MCF 10A (cell line): ENCODE measurements around the gene PTCD2. TPM values are rescaled to one million over a fixed set of nuclear protein-coding genes. Genes with fewer than 3 reads are reported as not detected.
A peak's percentile ranks its signal among the peaks of the same experiment; 100 is the strongest.

Source experiments
- BruUV-seq: library from RNA; stranded (reverse); fragments of 400-500 nt; replicated peaks from 2 replicates; lab custom pipeline; 2021; lab: Mats Ljungman, UMichigan
- CTCF ChIA-PET: fragments of 300-600 bp; sonication (Branson Sonifier 250); formaldehyde crosslinking; extraction: SDS; loops from one replicate; lab custom pipeline; 2021; ENCODE audit warnings: antibody characterized with exemption, inconsistent platforms; lab: Yijun Ruan, JAX
- POLR2A ChIA-PET: fragments of 300-600, 350-650 bp; sonication (Branson Sonifier 250); formaldehyde crosslinking; extraction: SDS; loops from one replicate; lab custom pipeline; 2020; ENCODE audit warnings: antibody characterized with exemption, inconsistent platforms; lab: Yijun Ruan, JAX
- DNase-seq: peaks from one replicate; pipeline ENCODE4 v3.0.0-alpha.2; 2018; ENCODE audit not compliant: unreplicated experiment
- H3K27ac Mint-ChIP-seq: one replicate; pipeline ENCODE4 v1.8.0; 2022; ENCODE audit warnings: mild to moderate bottlenecking, low read depth, mixed read lengths; ENCODE audit not compliant: unreplicated experiment
- H3K27me3 Mint-ChIP-seq: one replicate; pipeline ENCODE4 v1.8.0; 2022; ENCODE audit warnings: mixed read lengths; ENCODE audit not compliant: insufficient read depth, unreplicated experiment
- H3K36me3 Mint-ChIP-seq: one replicate; pipeline ENCODE4 v1.8.0; 2022; ENCODE audit warnings: mild to moderate bottlenecking, moderate library complexity, mixed read lengths; ENCODE audit not compliant: insufficient read depth, unreplicated experiment
- H3K4me1 Mint-ChIP-seq: one replicate; pipeline ENCODE4 v1.8.0; 2022; ENCODE audit warnings: mixed read lengths; ENCODE audit not compliant: insufficient read depth, unreplicated experiment
- H3K4me3 Mint-ChIP-seq: one replicate; pipeline ENCODE4 v1.8.0; 2022; ENCODE audit warnings: mild to moderate bottlenecking, moderate library complexity, mixed read lengths; ENCODE audit not compliant: unreplicated experiment
- H3K9me3 Mint-ChIP-seq: one replicate; pipeline ENCODE4 v1.8.0; 2022; ENCODE audit warnings: mixed read lengths; ENCODE audit not compliant: unreplicated experiment
- intact Hi-C: fragments of 100-400 bp; cut with micrococcal nuclease; formaldehyde crosslinking; loops from 2 replicates; pipeline ENCODE4 v1.14.1; 2022
- total RNA-seq: library from RNA; stranded (reverse); gene quantifications from 2 replicates; pipeline ENCODE4 v1.2.3, GENCODE V29; 2022
- TF ChIP-seq, protein P1 (sequence below): fragments of 200-600 bp; IDR thresholded peaks from one replicate; pipeline ENCODE4 v1.8.0; 2022; ENCODE audit warnings: antibody characterized with exemption, mild to moderate bottlenecking; ENCODE audit not compliant: unreplicated experiment

Gene PTCD2
- total RNA-seq, 1 experiment from 2014 or later: 20.3 TPM

DNA sequence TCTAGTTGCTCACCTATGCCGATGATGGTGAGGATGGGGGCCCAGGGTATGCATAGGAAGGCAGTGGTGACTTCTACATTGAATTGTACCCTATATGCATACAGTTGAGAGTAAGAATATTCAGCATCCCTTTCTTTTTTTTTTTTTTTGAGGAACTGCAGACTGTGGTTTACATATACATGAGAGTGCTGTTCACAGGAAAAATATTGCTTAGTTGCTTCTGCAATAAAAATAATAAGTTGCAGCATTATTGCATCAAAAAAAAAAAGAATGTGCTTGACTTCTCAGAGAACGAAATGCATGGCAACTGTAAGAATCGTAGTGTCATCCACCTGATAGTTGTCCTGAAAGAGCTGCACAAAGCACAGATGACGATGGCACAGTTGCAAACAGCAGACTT lies 52.8 kb downstream of the PTCD2 start:
- BruUV-seq: no TSS peak

DNA sequence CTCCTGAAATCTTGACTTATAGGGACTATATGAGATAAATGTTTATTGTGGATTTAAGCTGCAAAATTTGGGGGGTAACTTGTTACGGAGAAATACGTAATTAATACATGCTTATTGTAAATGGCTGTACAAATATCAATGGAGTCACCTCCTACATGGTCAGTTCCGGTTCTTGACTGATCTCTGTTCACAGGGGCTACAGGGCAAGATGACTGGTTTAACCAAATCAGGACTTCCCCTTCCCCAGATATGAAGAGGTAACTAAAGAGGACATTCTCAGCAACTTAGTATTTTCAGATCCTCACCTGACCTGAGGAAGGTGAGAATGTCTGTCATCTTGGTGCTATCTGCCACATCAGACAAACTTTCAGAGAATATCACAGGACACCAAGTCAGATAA lies 54.7 kb downstream of the PTCD2 start:
- no peak for DNase-seq
- TF ChIP-seq, protein P1, sequence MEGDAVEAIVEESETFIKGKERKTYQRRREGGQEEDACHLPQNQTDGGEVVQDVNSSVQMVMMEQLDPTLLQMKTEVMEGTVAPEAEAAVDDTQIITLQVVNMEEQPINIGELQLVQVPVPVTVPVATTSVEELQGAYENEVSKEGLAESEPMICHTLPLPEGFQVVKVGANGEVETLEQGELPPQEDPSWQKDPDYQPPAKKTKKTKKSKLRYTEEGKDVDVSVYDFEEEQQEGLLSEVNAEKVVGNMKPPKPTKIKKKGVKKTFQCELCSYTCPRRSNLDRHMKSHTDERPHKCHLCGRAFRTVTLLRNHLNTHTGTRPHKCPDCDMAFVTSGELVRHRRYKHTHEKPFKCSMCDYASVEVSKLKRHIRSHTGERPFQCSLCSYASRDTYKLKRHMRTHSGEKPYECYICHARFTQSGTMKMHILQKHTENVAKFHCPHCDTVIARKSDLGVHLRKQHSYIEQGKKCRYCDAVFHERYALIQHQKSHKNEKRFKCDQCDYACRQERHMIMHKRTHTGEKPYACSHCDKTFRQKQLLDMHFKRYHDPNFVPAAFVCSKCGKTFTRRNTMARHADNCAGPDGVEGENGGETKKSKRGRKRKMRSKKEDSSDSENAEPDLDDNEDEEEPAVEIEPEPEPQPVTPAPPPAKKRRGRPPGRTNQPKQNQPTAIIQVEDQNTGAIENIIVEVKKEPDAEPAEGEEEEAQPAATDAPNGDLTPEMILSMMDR: no peak
- Mint-ChIP-seq H3K4me1 (peaks cover 21% of the 10 kb centered on the region), H3K4me3 (no peak overlapping the region), H3K27me3 (no peaks in the 10 kb centered on the region), H3K9me3 (no peaks in the 10 kb centered on the region), H3K27ac (no peak overlapping the region), H3K36me3 (no peaks in the 10 kb centered on the region)
- BruUV-seq: no TSS peak
- intact Hi-C loops: no loop called here
- CTCF ChIA-PET: interaction anchor here (2.0 kb wide), 1 partner anchor 8 kb away, joined by 15 read pairs; no protein-coding TSS in a partner anchor
- POLR2A ChIA-PET: no interaction called here

More for the DNA sequence above, 52.8 kb downstream of the PTCD2 start:
- ChIA-PET CTCF (interaction anchor here (1.4 kb wide), 1 partner anchor 151 kb away, joined by 11 read pairs; no protein-coding TSS in a partner anchor), POLR2A (interaction anchor here (0.7 to 1.7 kb wide), 4 partner anchors 62 to 163 kb away, joined by 3 to 5 read pairs (median 4); no protein-coding TSS in a partner anchor)
- Mint-ChIP-seq H3K27ac (no peak overlapping the region), H3K4me1 (peaks cover 13% of the 10 kb centered on the region), H3K4me3 (no peak overlapping the region), H3K27me3 (no peaks in the 10 kb centered on the region), H3K9me3 (no peaks in the 10 kb centered on the region), H3K36me3 (no peaks in the 10 kb centered on the region)
- intact Hi-C loops: no loop called here
- no peak for DNase-seq
- TF ChIP-seq, protein P1: no peak

DNA sequence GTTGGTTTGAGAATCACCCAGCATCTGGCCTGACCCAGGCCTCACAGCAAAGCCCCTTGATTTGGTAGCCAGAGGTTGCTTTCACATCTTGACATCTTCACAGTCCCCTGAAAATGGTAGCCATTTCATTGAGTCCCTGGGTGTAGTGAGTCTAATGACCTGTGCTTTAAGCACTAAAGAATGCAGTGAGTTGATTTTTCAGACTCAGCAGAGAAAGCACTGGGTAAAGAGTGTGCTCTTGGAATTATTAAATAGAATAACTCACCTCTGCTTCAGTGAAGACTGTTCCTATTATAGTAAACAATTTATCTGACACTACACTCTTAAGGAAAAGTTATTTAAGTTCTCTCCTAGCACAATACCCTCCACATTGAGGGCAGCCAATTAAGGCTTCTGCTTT lies 56.2 kb downstream of the PTCD2 start:
- ChIA-PET CTCF (interaction anchor here (2.0 kb wide), 1 partner anchor 10 kb away, joined by 15 read pairs; no protein-coding TSS in a partner anchor), POLR2A (interaction anchor here (3.1 to 4.1 kb wide), 3 partner anchors 9 to 147 kb away, joined by 12 to 62 read pairs (median 41); no protein-coding TSS in a partner anchor)
- peaks cover 32% of the 10 kb centered on the region for H3K4me1 Mint-ChIP-seq
- H3K27me3 Mint-ChIP-seq: no peaks in the 10 kb centered on the region
- no peaks in the 10 kb centered on the region for H3K9me3 Mint-ChIP-seq
- no peaks in the 10 kb centered on the region for H3K36me3 Mint-ChIP-seq
- no peak overlapping the region for H3K4me3 Mint-ChIP-seq
- no peak for DNase-seq
- no TSS peak for BruUV-seq
- TF ChIP-seq, protein P1: no peak
- peak overlapping the region; percentile 98 for H3K27ac Mint-ChIP-seq
- intact Hi-C loops: no loop called here

DNA sequence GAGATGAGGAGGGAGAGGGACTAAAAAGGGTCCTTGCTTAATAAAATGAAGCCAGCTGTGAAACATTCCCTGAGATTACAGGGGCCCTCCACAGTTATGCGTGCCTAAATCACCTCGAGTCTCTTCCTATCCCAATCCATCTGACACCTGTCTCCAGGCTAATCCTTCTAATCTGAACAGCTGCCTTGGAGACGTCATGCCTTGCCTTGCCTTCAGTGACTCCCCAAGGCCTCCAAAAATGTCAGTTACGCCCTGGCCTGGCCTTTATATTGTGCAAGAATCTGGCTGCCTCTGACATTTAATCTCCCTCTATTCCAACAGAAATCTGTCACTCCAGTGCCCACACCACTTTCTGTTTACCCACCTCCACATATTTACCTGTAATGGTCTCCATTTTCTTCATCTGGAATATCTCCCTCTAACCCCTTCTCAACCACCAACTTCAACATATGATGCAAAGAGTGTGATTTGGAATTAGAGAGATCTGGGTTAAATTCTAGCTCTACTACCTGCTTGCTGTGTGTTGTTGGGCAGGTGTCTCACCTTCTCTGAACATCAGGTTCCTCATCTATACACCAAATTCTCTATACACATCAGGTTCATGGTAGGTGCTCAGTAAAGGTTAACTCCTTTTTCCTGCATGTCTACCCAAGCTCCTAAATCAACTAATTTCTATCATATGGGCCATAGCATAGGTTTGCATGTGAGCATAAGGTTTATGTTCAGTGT lies 57.9 kb downstream of the PTCD2 start:
- Mint-ChIP-seq H3K9me3 (no peaks in the 10 kb centered on the region), H3K36me3 (no peaks in the 10 kb centered on the region), H3K27ac (peak overlapping the region; percentile 98), H3K4me1 (peaks cover 33% of the 10 kb centered on the region), H3K4me3 (peak overlapping the region; percentile 38), H3K27me3 (no peaks in the 10 kb centered on the region)
- intact Hi-C loops: no loop called here
- ChIA-PET POLR2A (interaction anchor here (0.6 to 4.1 kb wide), 27 partner anchors 10 to 578 kb away, joined by 3 to 62 read pairs (median 13); partner anchors contain the start of genes FCHO2 and TNPO1), CTCF (interaction anchor here (0.6 to 3.5 kb wide), 7 partner anchors 8 to 145 kb away, joined by 3 to 23 read pairs (median 7); no protein-coding TSS in a partner anchor)
- peak; percentile 87 for DNase-seq
- BruUV-seq: no TSS peak
- TF ChIP-seq, protein P1: no peak
